Stimulated activated CD4-positive, alpha-beta T cell treated with anti-CD3 and anti-CD28 coated beads, TNF-alpha, amount 100 ng/mL, for 1 hour (primary cell): ENCODE results near the gene GIT1.
A peak's percentile ranks its signal among the peaks of the same experiment; 100 is the strongest.

Experiments
- DNase-seq, 3 donors: peaks; one replicate each; pipeline ENCODE4 v3.0.0-alpha.2; 2020; ENCODE audit warnings: low read depth in 3 of 3, low spot score in 1 of 3

Gene GIT1

DNA sequence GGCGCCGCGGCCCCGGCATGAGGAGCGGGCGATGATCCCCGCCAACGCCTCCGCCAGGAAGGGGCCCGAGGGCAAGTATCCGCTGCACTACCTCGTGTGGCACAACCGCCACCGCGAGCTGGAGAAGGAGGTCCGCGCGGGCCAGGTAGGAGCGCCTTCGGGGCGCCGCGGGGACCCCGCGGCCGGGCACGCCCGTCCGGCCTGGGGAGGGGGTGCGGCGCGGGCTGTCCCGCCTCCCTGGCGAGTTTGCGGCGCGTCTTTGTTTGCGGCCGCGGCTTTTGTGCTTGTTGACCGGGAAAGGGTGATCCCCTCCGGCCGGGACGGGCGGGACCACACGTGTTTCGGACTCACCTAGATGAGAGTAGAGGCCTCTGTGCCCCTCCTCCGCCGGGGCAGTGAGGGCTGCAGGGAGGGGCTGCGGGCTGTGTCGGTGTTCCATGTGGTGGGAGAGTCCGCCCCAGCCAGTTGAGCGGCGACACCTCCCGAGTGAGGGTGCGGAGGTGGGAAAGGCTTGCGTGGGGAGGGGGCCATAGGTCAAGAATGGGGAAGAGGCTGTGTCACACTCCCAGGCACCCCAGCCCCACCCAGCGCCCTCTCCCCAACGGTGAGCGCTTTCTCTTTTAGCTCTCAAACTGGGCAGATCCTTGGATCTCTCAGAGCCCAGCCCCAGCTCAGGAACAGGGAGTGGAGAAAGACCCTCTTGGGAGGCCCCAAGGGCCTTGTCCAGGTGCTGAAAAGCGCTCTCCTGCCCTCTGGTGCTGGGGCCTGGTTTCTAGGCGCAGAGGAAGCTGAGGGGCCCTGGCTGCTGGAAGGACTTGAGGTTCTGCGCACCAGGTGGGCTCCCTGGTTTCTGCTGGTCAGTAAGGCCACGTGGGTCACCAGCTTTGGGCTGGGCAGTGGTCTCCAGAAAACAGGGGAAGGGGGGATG is 4.4 kb upstream of the GIT1 start:
- no peak for DNase-seq

DNA sequence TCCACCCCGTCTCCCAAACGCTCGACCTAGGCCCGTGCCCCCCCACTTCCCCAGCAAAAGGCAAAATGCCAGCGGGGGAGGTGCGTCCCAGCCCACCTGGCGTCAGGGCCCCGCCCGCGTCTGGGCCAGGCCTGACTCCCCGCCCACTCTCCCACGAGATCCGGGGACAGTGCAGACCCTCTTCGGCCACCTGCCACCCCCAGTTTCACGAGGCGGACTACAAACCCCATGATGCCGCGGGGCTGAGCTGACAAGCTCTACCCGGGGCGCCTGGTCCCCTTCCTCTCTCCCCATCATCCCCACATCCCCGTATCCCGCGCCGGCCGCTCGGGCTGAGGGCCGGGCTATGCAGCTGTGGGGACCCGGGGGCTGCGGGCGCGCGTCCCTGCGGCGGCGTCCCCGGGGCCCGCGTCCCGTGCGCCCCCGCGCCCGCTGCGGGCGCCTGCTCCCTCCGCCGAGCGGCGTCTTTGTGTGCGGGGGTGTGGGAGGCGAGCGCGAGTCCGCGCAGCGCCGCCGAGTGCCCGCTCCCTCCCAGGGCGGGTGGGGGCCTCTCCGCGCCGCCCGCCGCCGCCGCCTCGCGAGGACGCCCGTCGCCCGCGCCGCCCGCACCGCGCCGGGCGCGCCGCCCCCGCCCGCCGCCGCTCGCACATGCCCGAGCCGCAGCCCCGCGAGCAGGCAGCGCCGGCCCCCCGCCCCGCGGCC is 3.6 kb upstream of the GIT1 start, which contains the start of gene ANKRD13B:
Gene ANKRD13B (plus strand): TSS at position 283 of the 702 bp plus-strand sequence. CDS start 490 bp downstream, outside the sequence.
- DNase-seq, result no peak

DNA sequence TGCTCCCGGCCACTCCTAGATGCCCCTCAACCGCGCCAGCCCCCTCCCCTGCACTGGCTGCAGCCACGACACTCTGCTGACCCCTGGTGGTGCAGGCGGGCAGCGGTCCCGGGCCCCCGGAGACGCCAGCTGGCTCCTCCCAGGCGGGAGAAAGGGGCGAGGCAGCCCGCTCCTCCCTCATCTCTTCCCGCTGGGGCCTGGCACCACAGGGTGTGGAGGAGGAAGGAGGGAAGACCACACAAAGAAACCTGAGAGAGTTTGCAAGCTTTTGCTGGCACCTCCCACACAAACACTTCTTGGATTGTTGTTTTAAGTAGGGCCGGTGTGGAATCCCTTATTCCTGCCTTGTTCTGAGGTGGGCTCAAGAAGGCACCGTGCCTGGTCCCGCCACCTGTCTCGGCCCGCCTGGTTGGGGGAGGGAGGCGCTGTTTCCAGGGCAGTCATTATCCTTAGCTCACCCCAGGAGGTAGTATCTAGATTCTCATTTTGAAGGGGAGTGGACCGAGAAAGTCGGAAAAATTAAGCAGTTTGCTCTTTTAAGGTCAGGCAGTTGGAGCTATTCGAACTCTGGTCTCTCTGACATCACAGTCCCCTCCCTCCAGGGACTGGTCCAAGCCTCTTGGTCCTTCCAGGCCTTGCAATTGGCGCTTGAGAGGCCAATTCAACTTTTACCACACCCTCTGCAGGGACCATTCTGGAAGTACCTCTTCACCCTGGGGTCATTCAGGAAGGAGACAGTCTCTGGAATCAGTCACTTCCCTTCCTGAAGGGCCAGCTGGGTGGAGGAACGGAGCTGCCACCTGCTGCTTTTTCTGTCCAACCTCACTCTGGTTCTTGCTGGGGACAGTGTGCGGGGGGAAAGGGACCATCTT is 2.5 kb upstream of the GIT1 start:
- DNase-seq, result peak; percentile 35 to 75 (median 40)

DNA sequence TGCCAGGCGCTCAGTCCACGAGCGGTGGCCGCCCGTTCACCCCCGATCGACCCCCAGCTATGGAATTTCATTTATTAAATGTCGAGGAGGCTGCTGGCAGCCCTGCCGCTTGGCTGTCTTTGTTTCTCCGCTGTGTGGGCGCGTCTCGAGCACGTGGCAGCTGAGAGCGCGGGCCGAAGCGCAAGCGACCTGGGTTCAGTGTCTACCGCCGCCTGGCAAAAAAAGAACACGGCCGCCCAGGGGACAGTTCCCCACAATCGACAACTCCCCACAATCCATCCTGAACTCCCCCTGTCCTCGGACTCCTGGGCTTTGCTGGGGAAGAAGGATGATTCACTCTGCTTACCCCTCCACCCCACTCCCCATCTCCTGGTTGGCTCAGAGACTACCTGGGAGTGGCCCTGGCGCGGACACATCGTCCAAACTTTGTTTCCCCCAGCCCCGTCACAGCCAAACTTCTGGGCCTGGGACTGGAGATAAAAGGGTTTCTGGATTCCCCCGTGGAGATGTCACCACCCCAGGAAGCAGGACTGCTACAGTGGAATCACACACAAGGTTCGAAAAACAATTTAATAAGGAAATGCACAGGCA is 1.8 kb upstream of the GIT1 start:
- no peak for DNase-seq

DNA sequence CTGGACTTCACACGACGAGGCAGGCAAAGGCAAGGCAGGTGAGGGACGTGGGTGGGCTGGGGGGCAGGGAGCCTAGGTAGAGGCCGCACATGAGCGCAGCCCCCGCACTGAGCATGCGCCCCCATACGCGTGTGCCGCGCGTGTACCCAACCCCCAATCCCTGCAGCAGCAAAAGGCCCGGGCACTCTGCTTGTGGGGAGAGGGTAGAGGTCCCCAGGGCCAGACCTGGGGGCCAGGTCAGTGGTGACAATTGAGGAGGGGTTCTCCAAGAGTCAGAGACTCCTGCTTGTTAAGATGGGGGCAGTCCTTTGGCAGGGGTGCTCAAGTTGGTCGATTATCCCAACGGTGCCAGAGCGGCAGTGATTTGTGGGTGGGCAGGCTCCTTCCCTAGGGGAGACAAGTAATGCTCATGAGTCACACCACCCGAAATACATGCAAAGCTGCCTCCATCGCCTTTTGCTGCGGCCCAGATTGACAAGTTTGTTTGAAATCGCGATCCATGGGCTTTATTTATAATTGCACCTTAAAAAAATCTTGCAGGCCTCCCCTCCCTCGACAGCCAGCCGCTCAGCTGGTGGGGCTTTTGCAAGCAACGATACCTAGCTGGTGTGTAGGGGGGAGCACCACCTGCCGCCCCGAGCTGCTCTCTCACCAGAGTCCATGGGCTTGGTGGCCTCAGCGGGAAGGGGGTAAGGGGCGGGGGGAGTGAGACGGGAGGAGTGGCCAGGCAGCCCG is 1.1 kb upstream of the GIT1 start:
- DNase-seq, result no peak

DNA sequence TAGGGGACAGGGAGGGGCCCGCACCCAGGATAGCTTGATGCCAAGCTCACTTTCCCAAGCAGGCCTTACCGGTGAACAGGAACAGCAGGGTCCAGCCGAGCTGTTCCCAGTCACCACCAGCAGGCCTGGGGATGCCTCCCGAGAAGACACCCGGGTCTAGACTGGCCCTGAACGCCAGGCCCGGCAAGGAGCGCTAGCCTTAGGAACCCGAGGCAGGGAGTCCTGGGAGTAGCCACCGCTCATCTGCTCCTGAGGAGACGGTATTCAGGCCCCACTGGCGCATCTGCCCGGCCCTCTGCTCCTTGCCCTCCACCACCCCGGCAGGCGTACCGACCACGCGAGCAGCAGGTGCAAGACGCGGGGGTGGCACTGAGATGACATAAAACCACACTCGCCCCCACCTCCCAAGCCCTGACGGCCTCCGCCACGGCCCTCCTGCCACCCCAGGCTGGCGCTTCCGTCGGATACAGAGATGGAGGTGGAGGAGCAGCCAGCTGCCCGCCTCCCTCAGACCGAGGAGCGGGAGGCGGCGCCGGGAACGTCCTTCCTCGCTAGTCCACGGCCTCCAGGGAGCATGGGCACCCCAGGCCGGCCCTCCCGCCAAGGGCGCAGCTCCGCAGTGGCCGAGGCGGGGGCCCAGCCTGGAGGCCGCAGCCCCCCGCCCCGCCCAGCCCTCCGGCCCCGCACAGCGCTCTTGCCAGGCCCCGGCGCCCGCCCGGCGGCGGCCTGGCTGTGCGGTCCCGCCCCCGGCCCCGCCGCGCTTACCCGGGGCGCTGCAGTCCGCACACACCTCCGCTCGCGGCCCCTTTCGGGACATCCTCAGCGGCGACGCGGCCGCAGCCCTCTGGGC is 661 bp downstream of the GIT1 start:
- peak in 1 of 3 donors; percentile 43 for DNase-seq

DNA sequence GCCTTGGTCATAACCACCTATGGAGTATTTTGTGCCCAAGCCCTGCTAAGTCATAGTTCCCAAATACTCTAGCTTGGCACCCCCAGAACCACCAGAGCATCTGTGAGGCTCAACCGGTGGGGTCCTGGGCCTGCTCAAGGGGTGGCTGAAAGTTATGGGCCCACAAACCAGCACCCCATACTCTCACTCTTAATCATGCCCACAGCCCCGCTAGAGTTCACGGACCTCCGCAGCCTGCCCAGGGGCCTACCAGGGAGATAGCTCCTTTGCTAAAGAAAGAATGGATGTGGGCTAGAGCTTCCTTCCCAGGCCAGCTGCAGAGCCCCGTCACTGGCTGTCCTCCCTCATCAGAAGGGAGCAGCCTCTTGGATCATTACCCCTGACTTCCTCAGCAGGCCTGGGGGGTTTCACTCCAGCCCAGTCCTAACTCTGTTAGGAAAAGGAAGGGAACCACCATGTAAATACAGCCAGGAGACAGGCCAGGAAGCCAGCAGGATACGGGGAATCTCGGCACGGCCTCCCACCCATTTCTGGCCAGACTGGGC is 1.4 kb downstream of the GIT1 start:
- no peak for DNase-seq

DNA sequence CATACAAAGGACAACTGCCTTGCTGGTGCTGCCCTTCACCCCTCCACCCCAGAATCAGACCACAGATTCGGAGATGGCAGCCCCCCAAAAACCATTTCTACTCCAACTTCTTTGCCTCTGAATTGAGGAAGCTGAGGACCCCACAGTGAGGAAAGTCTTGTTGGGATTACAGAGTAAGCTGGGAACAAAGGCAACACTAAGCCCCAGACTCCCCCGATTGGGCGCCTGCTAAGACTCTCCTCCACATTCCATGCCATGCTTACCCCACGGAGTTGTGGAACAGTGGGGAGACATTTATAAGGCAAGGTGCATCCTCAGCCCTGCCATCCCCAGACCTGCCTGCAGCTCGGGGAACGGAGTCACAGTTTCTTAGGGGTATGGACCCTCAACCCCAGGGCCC is 1.9 kb downstream of the GIT1 start:
- no peak for DNase-seq

DNA sequence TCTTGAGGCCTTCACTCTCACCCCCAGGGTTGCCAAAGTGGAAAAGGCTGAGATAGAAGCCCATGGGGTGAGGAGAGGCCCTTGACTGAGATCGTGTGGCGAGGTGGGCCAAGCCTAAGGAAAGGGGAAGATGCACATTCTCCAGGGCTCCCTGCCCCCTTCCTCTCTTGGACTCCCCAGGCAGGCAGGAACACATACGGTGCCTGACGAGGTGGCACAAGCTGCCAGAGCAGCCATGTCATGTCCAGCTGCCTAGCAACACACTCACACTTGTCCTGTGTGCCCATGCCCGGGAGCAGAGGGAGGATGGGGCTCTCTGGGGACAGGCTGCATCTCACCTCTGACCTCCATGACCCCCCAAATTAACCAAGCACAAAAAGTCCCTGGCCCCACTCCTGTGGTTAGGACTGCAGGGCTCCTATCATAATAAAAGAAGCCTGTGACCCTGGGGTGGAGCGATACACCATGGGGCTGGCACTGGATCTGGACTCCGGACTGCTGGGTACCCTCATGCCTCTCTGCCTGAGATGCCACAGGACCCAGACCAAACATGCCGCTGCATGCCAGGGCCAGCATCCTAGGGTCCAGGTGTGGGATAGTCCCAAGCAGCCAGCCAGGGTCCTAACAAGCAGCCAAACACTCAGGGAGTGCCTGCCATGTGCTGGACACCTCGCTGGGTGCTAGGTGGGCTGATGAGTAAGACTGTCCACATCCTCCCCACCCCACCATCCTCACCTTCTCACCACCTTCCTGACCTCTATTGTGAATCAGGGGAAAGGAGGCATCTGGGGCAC is 2.6 kb downstream of the GIT1 start:
- DNase-seq, result no peak

DNA sequence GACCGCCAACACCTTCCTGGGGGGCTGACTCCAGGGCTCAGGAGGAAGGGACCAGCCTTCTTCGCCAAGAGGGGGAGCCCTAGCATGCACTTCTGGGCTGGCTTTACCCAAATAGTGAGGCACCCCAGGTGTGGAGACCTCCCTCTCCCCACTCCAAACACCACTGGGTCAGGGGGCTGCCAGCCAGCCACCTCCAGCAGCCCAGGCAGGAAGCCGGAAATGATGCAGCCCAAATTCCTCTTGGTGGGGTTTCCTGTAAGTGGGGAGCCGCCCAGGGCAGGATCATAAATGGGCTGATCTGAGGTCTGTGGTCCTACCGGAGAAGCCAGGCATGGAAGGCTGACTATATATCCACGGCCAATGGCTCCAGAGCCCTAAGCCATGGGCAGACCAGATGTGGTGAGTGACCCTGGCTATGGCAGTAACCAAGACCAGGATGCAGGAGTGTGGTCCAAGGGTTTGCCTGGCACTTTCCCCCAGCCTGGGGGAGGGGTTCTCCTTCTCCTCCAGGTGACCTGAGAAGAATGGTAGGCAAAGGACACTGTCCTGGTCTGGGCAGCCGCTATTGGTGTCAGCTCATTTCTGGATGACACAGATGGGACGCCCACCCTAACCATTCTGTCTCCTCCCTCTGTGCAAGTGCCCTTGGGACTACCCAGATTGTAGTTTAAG is 4.2 kb downstream of the GIT1 start:
- DNase-seq, result no peak

DNA sequence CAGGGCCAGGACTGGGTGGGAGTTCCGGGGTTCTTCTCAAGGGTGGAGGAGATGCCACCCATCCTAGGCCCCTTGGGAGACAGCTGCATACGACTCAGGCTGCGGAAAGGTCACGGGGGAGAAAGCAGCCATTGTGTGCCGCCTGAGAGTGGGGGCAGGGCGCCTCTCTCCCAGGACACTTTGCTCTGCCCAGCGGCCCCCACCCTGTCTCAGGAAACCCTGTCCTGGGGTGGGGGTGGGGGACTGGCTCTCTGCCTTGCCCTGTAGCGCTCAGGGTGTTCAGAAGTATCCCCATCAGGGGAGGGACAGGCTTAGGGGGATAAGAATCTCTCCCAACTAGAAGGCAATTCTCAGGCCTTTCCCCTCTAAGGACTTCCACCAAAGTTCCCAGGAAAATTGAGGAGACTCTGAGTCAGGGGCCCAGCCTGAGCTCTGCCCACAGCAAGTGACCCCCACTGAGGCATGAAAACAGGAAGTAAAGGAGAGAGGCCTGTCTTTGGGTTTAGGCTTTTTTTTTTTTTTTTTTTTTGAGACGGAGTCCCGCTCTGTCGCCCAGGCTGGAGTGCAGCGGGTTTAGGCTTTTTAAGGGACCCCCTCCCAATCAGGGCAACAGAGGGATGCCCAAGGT is 4.9 kb downstream of the GIT1 start:
- no peak for DNase-seq

DNA sequence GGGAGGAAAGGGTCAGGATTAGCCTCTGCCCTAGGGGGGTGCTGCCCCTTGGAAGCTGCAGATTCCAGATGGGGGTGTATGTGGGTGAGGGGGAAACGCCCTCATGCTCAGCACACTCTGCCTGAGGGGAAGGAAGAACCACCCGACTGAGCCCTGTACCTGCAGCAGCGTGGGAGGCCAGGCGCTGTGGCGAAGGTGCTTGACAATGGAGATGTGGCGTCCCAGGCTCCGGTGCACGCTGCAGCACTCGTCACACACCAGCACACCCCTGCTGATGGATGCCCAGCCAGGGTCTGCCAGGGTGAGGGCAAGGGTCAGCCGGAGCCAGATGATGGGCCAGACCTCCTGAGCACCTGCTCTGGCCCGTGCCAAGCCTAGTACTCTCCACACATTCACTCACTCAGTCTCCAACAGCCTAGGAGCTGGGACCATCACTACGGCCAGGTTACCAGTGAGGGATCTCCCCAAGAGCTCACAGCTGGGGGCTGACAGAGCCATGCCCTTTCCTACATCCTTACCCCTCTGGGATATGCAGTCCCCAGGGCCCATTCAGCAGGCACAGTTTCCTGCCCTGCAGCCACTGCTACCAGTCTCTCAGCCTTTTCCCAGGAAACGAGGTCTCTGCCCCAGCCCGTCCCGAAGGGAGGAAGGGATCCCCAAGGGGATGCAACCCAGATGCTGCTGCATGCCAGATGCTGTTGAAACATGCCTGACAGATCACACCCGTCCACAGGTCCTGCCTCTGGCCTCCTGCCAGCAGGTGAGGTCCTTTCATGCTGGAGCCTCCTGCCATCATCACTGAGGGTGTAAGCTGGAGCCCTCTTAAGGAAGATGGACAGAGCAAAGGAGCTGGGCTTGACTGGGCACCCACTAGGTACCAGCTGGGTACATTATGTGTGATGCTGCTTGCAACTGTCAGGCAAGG is 5.9 kb downstream of the GIT1 start:
- DNase-seq, result no peak

DNA sequence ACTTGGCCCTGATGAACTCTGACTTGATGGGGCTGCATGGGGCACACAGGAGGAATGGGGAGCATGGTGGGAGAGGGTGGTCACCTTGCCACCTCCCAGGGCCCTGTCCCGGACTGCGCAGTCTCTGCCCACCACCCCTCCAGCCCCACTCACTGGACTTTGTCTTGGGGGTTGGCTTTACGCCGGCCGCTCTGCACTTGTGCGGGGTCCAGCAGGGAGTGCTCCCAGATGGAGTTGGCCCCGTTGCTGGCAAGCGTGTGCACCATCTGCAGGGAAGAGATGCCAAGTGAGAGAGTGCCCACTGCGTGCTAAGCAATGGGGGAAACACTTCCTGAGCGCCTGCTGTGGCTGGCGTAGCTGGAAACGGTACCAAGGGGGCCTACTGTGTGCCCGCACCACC is 6.7 kb downstream of the GIT1 start:
- DNase-seq, result no peak

DNA sequence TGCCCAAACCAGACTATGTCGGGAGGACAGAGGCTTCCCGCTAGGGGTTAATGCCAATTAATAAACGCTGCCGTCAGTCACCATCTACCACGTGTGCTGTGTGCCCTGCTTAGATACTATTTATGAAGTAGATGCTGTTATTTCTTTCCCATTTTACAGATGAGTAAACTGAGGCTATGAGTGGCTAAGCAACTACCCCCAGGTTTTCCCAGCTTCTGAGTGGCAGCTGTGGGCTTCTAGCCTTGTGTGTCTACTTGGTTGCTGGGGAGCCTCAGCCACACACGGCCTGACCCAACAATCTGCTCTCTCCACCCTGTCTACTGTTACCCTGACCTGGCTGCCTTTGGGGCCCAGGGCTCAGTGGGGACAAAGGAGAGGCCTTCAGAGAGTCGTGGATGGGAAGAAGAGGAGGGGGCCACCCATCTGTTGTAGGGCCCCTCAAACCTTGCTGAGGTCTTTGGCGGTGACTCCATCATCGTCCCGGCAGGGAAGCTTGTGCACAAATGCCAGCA is 7.1 kb downstream of the GIT1 start:
- no peak for DNase-seq

DNA sequence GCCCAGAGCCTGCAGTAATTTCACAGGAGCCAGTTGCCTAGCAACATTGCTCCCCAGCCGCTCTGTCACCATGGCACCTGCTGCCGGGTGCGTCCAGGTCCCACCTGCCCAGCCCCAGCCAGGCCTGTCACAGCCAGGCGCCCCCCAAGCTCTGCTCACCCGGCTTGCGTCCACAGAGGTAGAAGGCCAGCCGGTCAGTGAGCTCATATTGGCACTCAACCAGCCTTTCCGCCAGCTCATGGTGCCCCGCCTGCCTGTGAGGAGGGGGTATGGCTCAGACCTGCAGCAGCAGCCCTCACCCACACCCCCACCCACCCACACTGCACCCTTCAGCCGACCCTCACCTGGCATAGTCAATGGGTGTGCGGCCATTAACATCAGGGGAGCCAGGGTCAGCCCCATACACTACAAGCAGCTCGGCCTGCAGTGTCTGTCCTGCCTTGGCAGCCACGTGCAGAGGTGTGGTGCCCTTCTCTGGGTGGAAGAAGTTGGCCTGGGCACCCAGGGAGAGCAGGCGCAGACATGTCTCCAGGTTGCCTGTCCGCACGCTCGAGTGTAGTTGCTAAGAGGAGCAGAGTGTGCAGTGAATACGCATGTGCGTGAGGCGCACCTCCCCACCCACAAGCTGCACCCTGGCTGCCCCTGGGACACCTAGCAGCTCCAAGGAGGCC is 7.7 kb downstream of the GIT1 start:
- no peak for DNase-seq
